SIG-M5 (cell line): Measurements from ENCODE around the gene SHC3.

ENCODE experiments used
- DNase-seq: peaks from one replicate; lab custom pipeline; 2025; lab: John Stamatoyannopoulos, UW

The SHC3 gene

DNA sequence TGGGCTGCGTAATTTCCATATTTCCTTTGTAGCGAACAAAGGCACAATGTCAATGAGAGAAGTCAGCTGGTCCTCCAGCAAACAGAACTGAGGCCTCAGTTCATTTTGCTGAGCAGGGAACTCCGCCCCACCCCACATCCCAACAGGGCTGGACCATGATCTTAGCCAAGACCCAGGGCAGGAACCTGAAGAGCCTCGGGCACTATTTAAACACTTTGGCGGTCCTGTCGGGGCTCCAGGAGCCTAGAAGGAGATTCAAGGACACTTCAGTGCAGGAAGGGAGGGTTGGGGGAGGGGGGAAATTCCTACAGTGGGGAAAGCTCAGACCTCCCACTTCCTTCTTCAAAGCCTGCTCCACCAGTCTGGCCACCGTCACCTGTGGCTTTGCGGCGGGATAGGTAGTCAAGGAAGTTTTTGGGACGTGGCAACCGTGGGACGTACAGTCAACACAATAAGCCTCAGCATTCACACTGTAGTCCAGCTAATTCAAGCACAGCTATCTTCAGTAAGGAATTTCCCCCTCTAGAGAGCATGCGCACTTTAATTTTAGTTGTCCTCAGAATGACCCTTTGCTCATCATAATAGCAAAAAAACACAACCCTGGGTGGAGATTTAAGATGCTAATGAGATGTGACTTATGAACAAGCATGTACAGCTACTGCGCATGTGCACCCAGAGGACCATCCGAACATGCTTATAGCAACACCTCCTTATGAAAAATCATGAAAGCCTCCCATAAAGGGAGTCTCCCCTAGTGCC is 156.4 kb downstream of the SHC3 start:
- no peak for DNase-seq

DNA sequence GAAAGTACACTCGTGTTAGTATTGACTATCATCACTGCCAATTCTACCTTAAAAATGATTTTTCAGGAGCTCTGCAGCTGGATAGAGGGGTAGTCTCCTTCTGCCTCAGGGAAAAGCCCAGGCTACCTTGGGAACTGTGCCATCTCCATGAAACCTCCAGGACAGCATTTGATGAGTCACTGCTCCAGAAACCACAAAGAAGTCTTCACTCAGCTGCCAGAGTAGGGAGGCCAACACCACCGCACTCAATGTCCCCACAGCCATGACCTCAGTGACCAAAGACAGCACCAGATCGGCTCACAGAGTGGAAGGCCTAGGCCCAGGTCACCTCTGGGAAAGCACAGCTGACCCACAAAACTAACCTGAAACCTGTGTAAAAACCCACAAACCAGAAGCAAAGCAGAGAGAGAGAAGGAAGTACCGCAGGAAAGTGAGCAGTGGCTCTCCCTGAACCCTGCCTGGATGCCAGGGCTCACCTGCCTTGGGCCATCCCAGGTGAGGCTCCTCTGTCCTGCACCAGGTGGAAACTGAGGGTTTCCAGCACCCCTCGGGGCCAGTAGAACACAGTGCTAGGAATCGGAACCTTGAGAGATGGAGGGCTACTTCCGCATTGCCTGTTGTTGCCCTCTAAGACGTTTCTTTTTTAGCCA is 157.3 kb downstream of the SHC3 start:
- no peak for DNase-seq

DNA sequence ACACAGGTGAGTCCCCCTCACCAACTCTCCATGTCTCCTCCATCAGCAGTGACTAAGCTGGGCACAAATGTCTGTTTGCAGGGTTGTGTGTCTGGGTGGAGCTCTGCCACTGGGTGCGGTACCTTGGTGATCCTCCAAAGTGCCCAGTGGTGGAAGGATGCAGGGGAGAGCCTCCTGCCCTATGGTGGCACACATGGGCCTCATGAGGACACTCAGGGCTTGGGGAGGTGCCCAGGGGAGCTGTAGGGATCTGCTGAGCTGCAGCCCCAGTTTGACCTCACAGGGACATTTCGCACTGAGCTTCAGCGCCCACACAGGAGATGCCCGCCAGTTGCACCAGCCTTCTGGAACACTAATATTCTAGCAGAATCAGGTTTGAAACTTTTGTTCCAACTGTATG is 157.9 kb downstream of the SHC3 start:
- DNase-seq, result no peak

DNA sequence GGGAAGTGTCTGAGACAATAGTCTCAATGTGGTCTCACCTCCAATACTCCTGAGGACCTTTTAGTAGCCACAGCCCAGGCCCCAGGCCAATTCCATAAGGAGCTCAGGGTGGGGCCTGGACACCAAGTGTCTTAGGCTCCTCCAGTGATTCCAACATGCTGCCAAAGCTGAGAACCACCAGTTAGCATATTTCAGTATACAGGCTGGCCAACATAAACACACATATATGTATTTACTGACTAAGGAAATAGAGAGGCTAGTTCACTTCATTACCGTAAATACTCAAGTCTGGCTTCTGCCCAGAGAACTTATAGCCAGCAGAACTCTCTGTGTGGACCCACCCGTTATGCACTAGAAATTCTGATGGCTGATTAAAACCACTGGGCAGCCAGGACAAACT is 163.3 kb downstream of the SHC3 start:
- DNase-seq, result no peak

DNA sequence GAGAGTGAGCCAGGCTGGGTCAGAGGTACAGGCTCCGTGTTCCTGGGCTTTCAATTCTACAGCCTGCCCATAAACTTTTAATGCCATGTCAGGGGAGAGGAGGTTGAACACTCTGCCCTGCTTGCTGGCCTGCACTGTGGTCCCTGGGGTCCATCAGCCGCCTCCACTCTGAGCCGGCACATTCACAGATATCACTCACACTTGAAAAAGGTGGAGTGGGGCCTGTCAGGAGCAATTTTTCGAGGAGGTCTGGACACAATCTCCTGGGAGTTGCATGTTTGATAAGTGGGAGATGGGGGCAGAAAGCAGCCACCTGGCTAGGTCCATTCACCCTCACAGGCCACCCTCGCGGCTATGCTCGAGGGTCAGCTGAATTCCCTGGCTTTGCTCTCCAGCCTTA is 164.5 kb downstream of the SHC3 start:
- DNase-seq, result no peak

DNA sequence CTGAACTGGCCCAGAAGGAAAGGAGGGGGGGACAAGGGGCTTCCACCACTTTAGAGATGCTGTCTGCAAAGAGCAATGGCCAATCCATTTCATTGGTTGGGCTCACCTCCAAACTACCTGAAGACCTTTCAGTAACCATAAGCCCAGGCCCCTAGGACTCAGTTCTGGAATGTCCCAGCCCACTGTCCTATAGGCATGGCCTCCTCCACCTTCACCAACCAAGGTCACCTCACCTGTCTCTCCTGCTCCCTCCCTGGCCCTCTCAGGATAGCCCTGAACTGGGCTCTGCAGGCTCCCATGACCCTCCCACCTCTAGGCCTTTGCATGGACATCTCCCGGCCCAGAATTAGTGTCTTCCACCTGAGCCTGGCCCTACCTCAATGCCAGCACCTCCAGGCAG is 165.0 kb downstream of the SHC3 start:
- no peak for DNase-seq

DNA sequence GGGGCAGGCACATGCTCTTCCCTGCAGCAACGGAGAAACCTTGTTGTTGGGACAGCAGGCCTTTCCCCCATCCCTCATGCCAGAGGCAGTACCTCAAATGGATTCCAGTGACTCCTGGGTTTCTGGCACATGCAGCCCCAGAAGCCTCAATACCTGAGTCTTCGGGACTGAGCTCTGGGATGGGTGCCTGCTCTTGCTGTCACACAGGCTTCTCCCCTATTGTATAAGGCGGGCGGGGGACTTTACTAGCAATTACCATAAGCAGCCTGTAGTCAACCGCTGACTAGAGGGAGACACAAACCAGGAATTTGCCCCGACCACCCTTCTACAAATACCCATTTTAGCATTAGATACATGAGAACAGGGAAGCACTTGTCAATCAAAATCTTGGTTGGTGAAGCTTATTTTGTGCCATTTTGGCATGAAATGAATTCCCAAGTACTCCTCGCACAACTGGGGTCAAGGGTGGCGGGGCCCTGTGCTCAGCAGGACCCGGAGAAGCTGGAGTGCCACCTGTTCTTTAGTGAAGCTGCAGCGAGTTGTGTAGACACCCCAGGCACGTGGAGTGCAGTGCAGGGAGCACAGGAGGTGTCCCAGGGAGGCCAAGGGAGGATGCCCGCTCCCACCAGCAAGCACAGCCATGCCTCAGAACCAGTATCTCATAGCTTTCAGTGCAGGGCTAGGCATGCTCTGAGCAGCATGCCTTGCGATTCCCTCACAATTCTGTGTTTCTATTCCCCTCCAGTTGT is 166.2 kb downstream of the SHC3 start:
- DNase-seq, result no peak

DNA sequence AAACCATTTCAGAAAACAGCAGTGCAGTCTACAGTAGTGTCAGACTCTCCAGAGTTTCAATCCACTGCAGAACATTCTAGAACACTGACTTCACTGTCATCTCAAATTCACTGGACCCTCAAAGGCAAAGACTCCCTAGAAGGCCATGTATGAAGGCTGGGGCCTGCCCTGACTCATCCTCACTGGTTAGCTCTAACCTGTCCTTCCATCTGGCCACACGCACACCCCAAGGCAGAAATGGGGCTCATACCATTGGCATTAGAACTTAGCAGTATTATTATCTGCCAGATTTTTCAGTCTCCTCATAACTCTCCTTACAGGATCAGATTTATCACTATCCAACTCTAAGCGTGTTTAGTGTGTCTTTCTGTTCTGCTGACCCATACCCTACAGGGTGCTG is 166.9 kb downstream of the SHC3 start:
- no peak for DNase-seq

DNA sequence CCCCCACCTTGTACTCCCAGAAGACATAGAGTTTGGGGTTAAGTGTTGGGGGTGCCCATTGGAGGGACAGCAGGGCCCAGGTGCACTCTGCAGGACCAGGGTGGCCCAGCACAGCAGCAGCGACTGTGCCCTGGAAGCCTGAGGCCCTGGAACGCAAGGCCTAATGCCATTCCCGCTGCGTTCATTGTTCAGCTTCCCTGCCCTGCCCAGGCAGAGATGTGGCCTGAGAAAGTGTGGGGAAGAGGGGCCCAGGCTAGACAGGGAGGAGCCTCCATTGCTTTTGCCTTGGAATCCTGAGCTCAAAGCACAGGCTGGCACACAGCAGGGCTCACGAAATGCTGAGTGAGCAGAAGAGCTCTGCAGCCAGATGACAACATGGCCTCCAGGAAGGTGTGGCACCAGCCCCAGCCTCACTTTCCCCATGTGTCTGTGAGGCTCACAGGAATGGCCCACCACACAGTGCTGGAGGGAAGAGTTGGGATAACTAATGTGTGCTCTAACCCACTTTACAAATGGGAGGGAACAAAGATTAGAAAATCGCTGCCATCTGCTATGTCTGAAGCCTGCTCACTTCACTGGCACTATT is 168.0 kb downstream of the SHC3 start:
- no peak for DNase-seq

DNA sequence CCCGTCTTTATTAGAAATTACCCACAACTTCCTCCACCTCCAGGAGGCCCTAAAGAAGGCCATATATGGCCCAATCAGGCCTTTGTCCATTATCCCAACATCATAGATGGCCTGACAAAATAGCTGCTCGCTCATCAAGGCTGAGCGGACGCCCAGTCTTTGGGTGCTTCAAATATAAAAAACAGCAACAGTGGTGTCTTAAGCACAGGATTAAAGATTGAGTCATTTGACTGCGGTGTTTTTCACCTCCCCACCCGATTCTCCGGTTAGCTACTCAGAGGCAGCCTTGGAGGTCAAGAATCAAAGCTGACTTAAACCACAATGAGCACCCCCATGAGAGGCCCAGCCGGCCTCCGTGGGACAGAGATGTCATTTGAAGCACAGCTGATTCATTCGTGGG is 168.6 kb downstream of the SHC3 start:
- no peak for DNase-seq

DNA sequence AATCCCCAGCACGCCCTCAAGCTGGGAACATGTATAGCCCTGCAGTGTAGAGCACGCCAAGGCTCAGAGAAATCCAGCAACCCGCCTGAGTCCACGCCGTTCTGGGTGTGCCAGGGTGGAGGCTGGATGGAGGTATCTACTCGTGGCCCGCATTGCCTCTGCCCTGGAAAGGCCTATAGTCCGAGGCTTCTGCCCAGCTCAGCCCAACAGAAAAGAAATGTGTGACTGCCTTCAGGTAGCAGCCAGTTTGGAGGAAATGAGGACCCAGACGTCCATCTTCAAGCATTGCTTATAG is 169.1 kb downstream of the SHC3 start:
- DNase-seq, result no peak

DNA sequence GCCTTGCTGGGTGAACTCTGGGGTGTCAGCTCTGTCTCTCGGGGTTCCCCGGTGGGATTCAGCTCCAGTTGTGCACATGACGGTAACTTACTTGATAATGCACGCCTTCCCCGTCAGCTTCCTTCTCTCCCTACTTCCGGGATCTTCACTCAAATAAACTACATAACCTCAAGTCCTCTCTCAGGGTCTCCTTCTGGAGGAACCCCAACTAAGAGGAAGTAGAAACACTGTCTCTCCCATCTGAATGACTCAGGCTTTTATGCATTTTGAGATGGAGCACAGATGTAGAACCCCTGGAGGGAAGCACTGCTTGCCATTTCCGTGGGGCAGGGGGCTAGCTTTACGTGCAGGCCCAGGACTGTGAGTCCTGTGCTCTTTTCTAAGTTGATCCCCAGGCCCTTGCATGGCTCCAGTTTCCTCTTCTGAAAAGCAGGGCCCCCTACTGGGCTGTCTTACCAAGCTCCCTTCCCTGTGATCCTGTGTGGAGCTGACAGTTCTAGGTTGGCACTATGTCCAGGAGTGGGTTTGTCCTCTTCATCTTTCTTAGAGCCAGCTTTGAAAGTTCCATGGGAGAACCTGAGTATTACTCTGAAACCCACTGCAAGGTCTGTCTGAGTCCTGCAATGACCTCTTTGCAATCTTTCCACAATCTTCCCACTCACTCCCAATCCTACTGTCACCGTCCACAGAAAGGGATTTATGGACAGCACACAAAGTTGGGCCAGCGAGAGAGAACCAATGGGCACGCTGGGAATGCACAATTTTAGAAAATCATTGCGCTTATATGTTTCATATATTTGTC is 169.7 kb downstream of the SHC3 start:
- peak; percentile 49 for DNase-seq

DNA sequence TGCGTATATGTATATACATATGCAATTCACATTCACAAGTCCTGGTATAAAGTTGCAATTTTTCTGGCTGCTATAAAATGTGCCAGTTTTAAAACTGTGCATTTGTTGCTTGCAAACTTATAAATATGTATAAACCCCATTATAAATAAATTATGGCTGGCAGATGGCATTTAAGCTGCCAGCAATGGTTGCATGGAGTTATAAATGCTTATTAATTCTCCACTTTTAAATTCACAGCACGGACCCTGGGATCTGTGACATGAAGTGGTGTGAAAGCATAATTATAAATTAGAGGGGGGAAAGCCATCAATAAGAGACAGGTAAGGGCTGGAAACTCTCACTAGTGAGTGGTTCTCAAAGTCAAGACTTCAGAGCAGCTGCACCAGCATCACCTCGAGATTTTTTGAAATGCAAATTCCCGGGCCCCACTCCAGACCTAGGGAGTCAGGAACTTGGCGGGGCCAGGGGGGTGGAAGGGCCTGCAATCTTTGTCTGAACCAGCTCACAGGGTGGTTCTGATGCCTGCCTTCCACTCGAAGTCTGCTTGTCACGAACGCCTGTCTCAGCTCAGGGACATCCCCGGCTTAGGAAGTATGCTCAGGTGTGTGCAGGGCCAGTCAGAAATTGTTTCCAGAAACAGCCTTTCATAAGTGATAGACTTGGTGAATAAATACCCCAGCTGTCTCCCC is 170.4 kb downstream of the SHC3 start:
- no peak for DNase-seq

DNA sequence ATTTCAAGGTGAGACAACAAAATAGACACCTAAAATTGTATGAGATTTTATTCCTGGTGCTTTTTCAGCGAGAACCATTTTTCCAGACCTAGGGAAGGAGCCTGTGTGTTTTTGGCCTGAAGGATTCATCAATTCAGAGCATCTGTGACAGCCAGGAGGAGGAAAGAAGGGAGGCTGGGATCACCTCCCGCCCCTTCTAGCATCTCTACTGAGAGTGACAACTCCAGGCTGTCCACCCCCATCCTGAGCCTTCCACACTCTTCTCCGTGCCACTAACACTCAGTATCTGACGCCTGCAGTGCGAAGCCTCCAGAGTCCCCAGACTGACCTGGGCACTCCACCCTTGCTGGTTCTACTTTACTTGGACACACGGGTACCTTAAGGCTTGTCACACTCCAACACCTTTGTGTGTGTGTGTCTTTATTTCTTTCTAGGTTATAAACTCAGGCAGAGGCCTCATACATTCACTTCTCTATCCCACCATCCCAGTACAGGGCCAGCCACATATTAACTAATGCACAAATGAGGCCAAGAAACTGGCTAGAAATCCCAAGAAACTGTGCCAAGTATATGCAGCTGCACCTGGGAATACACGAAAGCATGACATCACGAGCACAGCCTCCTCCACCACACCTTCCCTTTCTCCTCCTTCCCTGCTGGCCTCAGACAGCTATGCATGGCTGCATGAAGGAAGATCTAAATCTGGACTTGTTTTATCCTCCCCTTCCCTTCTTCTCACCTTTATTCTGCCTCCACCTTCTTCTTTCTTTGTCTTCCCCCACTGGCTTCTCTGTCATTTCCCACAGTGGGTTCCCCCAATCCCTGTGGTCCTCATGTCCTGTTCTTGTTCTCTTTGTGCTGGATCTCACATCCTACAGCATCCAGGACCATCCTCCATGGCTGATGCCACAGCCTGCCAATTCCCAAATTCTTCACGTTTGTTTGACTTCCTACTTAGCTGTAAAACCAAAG is 171.3 kb downstream of the SHC3 start:
- no peak for DNase-seq

DNA sequence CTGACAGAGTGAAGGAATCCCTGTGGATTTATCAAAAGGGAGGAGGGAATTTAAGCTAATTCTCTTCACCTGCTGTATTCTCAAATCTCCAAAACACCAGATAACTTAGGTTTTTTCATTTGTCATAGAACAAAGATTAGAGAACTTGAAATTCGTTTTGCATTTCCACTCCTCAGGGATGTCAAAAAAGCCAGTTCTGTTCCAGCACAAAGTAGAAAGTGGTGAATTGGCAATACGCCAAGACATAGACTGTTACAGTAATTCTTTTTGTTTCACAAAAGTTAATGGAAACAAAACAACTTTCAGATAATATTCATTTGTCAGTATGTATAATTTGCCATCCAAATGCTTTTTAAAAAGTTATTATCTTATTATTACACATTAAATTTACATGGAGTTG is 172.4 kb downstream of the SHC3 start:
- DNase-seq, result no peak

DNA sequence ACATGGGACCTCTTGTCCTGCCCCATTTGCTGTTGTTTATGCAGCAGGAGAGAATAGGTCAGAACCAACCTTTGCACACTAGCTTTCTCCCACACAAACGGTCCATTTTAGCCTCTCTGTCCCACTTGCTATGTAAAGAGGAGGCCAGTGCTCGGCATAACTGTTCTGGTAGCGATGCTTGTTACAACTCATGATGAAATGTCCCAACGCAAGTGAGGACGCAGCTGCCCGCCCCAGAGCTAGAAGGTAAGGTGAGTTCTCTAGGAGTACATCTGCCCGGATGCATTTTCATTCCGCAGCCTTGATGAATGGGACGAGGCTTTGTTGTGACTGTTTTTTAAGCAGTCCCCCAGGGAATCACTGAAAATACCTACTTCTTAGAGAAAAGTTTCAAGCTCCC is 173.3 kb downstream of the SHC3 start:
- DNase-seq, result no peak

DNA sequence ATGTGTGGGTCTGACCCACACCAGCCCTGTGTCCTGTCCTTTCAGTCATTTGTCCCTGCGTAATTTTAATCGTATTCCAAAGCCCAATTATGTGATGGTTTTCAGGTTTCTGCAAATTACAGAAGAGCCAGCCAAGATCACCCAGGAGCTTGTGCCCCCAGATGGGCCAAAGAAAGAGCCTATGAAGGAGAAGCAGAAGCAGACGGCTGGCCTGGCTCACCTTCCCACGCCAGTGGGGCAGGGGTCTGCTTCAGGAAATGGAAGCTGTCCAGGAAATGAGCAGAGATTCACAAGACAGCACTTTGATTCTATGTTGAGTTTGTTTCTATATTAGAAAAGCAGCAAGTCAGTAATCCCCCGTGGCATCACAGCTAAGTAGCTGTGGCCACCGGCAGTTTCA is 175.6 kb downstream of the SHC3 start:
- DNase-seq, result no peak

DNA sequence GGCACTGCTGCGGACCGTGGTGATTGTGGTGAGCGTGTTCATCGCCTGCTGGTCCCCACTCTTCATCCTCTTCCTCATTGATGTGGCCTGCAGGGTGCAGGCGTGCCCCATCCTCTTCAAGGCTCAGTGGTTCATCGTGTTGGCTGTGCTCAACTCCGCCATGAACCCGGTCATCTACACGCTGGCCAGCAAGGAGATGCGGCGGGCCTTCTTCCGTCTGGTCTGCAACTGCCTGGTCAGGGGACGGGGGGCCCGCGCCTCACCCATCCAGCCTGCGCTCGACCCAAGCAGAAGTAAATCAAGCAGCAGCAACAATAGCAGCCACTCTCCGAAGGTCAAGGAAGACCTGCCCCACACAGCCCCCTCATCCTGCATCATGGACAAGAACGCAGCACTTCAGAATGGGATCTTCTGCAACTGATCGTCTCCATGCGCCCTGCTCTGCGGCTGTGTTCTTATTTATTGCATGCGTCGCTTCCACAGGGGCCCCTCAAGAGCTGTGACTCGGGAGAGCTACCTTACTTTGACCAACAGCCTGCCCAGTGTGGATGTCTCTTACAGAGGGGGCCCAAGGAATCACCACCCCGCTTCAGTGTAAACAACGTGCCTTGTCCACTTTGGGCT is 176.6 kb downstream of the SHC3 start:
- no peak for DNase-seq

DNA sequence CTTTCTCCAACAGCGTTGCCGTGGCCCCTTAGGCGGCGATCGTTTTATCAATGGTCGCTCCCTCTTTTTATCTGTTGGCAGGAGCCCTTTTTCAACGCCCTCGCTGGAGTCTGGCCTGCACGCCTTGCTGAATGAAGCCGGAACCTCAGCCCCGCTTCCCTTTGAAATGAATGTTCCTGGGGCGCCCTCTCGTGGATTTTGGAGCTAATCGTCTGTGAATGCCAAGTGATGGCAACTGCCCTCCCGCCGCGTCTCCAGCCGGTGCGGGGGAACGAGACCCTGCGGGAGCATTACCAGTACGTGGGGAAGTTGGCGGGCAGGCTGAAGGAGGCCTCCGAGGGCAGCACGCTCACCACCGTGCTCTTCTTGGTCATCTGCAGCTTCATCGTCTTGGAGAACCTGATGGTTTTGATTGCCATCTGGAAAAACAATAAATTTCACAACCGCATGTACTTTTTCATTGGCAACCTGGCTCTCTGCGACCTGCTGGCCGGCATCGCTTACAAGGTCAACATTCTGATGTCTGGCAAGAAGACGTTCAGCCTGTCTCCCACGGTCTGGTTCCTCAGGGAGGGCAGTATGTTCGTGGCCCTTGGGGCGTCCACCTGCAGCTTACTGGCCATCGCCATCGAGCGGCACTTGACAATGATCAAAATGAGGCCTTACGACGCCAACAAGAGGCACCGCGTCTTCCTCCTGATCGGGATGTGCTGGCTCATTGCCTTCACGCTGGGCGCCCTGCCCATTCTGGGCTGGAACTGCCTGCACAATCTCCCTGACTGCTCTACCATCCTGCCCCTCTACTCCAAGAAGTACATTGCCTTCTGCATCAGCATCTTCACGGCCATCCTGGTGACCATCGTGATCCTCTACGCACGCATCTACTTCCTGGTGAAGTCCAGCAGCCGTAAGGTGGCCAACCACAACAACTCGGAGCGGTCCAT is 177.4 kb downstream of the SHC3 start:
- no peak for DNase-seq
